GM12891 (cell line): ENCODE measurements around the gene PITRM1.

Experiments used
- POLR2A ChIP-seq: IDR thresholded peaks from 2 replicates; pipeline ENCODE4 v1.6.1; 2011; ENCODE audit warnings: low read depth, low read length, control low read depth
- POLR2AphosphoS5 ChIP-seq: IDR thresholded peaks from 2 replicates; pipeline ENCODE4 v1.6.1; 2011; ENCODE audit warnings: low read depth, low read length, control low read depth
- TAF1 ChIP-seq: IDR thresholded peaks from 2 replicates; pipeline ENCODE4 v1.6.1; 2011; ENCODE audit warnings: low read depth, low read length, control low read depth

DNA sequence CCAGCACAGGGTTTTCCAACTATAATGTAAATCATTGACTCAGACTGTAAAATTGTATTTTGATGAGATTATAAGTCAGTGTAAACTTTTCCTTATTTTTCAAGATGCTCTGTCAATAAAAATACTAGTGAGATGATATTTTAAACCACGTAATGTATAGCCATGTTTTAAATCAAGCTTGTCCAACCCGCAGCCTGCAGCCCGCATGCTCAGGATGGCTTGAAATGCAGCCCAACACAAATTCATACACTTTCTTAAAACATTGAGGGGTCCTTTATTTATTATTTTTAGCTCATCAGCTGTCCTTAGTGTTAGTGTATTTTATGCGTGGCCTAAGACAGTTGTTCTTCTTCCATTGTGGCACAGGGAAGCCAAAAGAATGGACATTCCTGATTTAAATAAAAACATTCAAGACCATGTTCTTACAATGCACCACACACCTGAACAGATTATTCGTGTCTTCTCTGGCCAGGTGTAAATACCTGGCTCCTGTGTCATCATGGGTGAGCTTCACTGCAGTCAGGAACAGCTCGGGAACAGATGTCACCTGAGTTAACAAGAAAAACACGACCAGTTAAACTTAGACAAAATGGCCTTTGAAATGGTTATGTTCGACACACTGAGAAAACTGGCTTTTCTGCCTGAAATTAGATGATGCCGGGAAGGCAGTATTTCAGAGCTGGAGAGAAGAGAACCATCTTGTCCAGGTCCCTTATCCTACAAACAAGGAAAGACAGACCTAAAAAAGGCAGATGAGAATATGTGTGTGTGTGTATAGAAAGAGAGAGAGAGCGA lies 5.9 kb downstream of the PITRM1 start:
- no peak for TF ChIP-seq TAF1
- TF ChIP-seq POLR2AphosphoS5 = no peak
- no peak for TF ChIP-seq POLR2A
